ENCODE measurements around the gene KLHL2.
"Not testable (repeated sequence)": the region's sequence is repeated elsewhere in the genome, so short reads cannot be mapped to it uniquely, and the experiment has no call there.

The KLHL2 gene

DNA sequence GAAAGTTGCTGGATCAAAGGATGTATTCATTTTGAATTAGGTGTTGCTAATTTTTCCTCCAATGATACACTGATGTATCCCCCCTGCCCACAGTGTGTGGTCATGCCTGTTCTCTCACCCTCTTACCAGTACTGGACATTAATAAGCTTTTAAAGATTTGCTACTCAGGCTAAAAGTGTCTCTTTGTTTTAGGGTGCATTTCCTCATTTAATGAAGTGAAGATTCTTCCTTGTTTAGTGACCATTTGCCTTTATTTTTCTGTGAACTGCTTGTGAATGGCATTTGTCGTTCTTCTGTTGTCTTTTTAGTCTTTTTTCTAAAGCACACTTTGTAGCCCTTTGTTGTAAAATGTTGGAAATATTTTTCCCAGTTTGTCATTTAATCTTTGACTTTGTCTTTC is 125.1 kb downstream of the KLHL2 start:
- DNase-seq, result no peak

DNA sequence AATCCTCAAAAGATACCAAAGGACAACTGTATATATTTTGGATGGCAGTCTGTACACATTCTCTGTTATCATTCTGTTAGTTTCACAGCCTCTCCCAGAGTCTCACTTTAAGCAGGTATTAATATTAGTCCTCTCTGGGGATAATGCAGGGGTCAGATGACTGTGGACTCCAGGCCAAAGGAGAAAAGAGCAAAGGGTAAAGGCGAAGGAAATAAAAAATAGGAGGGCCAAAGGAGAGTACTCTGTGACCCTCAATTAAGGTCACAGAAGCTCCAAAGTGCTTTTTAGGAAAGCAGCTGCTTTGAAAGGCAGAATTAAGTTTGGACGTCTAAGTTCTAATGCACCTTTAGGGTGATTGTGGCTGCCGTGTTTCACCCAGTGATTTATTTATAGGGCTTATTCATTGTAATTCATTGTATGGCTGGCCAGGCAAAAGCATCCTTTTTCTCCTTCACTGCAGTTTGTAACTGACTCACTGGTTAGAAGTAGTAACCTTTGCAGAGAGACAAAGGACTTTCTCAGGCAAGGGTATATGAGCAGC is 127.9 kb downstream of the KLHL2 start:
- no peak for DNase-seq

DNA sequence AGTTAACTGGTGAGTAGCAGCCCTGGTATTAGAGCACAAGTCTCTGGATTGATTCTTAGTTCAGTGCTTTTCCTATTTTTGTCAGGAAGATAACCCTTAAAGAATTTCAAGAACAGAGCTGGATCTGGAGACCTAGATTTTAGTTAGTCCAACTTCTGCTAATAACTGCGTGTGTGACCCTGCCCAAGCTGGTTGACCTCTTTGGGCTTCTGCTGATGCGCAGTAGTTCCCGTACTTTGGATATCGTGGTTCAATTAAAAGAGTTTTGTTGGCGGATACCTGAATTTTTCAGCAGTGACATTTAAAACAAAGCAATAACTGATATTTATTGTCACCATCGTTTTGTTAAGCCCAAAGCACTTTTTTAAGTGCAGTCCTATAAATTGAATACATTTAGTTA is 129.4 kb downstream of the KLHL2 start:
- DNase-seq, result no peak

DNA sequence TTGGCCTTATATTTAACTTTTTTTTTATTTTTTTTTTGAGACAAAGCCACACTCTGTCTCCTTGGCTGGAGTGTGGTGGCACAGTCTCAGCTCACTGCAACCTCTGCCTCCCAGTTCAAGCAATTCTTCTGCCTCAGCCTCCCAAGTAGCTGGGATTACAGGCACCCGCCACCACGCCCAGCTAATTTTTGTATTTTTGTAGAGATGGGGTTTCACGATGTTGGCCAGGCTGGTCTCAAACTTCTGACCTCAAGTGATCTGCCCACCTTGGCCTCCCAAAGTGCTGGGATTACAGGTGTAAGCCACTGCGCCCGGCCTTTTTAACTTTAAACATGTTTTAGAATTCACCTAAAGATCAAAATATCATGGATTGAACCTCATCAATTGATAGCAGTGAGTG is 135.0 kb downstream of the KLHL2 start:
- DNase-seq, result not testable (repeated sequence)

DNA sequence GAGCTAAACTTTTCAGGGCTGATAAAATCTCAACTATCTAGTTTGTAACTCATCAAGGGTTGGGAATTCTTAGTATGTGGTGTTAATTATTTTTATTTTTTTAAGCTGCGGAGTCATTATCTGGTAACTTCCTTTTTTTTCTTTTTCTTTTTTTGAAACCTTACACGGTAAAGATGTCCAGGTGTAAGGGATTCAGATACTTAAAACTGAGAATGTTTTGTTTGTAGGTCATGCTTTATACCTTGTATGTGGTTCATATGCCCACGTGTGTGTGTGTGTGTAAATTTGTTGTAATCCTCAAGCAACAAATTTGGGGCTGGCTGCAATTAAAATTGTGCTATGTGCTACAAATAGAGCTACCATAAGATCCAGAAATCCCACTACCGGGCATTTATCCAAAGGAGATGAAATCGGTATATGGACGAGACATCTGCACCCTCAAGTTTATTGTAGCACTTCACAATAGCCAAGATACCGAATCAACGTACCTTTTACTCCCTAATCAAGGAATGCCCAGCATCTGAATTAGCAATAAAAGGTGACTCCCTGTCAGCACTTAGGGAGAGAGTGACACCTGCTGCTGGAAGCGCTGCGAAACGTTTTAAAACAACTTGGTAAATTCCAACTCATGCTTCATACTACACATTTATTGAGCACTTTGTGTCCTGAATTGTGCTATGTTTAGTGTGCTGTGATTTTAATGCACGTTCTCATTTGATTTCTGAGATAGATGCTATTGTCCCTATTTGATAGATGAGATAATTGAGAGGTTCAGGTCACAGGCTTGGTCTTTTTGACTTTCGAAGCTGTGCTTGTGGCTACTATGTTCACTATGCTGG is 136.2 kb downstream of the KLHL2 start:
- DNase-seq, result no peak

DNA sequence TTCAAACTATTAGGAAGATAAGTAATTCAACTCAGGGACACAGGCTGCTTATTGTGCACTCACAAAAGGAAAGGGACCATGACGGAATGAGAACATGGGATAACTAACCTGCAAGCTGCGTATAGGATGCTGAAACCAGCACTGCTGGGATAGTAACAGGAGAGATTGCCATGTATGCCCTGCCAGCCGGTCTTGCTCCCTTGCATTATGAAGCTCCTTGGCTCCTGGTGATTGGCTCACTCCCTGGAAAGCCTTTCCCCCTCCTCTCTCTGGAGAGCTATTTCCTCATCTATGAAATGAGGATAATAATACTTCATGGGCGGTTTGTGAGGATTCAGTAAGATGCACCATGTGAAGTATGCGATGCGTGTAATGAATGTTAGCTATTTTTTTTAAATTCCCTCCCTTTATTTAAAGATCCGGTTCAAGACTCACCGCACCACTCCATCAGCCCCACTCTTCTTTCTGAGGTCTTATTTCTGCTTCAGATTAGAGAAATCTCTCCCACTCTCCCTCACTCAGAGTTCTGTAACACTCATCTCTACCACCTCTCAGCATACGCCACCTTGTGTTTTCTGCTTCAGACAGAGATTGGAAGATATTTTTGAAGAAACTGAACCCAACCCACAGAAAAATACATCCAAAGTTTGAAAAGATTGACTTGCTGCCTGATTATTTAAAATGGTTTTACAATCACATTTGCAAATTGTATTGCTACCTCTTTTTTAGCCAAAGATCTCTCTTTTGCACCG is 138.5 kb downstream of the KLHL2 start:
- no peak for DNase-seq

DNA sequence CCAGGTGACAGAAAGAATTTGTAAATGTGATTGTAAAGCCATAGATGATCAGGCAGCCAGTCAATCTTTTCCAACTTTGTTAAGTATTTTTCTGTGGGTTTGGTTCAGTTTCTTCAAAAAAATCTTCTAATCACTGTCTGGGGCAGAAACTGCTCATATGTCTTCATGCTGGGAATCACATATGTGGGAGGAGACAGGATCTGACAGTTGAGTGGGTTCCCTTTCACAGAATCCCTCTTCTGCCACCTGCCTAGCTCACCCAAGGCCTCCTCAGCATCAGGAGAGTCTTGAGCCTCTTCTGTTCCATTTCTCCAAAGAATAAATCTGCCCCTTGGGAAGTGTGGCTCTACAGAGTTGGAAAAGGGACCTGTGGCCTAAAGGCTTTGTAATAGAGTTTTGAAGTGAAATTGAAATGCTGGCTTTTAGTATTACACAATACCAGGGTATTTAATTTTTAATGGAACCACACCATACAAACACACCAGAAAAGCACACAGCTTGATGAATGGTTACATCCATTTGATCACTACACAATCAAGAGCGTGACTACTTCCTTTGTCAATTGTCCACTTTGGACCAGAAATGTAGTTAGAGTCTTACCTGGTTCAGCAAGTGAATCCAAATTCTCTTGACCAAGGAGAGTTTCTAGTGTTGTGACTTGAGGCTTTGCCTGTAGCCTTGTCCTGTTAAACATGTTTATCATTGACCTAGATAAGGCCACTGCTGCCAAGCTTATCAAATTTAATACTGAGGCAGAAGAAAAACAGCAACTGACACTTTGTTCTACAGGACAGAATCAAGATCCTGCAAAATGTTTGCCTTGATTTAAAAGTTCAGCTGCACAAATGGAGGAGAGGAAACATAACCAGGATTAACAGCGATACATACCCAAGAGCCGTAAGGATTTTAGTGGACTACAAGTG is 140.5 kb downstream of the KLHL2 start:
- no peak for DNase-seq

DNA sequence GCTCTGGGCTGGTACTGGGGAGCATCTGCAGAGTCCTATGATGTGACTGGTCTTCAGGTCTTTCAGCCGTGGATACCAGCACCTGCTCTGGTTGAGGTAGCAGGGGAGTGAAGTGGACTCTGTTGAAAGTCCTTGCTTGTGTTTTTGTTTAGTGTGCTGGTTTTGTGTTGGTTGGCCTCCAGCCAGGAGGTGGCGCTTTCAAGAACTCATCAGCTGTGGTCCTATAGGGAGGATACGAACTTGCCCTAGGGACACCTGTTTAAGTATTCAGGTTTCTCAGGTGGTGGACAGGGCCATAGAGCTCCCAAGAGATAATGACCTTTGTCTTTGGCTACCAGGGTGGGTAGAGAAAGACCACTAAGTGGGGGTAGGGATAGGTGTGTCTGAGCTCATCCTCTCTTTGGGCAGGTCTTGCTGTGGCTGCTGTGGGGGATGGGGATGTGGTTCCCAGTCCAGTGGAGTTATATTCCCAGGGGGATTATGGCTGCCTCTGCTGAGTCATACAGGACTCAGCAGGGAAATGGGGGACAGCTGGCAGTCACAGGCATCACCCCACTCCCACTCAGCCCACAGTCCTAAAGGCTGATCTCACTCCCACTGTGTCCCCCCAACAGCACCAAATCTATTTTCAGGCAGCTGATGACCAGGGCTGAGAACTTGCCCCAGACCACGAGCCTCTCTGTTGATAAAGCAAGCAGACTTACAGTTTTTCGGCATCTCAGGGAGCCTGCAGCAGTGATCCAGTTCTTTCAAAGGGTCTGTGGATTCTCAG is 144.2 kb downstream of the KLHL2 start:
- no peak for DNase-seq

DNA sequence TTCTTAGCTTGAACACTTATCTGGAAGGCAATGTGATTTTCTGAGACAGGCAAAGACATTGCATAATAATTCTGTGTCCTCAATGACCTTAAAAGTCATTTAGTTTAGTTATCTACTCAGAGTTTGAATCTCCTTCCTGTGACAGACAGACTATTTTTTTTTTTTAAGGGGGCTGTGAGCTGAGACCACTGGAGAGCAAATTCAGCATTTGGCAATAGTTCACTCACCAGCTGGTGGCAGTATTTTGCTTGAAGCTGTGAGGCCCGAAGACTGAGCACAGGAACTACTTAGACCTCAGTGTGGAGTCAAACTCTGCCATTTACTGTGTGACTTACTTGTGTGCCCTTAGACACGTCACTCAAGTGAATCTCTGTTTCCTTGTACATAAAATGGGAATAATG is 148.5 kb downstream of the KLHL2 start:
- no peak for DNase-seq

DNA sequence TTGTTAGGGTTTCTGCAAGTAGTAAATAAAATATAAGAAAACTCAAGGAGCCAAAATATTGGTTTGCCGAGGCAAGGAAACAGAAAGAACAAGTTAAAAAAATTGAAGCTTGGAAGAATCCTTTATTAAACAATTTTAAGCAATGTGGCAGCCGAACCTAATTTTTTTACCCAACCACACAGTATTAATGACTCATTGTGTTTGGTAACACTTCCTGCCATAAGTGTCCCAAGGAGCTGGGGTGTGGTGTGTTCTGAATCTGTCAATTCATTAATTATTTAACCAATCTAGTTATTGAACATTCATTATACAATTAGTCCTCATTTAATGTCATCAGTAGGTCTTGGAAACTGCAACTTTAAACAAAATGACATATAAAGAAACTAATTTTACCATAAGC is 152.1 kb downstream of the KLHL2 start:
- no peak for DNase-seq

DNA sequence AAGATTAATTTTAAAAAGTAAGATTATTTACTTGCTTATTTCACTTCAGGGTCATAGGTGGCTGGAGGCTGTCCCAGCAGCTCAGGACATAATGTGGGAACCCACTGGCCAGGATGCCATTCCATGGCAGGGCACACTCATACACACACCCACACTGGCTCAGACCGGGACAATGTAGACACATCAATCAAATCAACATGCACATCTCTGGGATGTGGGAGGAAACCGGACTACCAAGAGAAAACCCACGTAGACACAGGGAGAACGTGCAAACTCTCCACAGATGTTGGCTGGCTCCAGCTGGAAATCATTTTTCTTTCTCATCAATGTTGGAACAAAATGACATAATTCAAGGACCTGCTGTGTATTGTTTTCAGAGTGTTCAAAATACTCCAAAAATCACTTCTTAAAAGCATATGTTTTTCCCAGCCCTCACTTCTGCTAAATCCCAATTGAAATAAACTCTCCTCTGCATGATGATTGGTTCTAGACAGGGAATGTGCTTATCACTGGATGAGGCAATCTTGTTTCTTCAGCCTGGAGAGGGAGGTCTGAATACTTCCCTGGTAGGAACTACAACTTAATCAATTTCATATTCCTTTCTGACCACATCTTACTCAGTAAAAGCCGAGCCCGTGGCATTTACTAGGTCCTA is 152.8 kb downstream of the KLHL2 start:
- no peak for DNase-seq

DNA sequence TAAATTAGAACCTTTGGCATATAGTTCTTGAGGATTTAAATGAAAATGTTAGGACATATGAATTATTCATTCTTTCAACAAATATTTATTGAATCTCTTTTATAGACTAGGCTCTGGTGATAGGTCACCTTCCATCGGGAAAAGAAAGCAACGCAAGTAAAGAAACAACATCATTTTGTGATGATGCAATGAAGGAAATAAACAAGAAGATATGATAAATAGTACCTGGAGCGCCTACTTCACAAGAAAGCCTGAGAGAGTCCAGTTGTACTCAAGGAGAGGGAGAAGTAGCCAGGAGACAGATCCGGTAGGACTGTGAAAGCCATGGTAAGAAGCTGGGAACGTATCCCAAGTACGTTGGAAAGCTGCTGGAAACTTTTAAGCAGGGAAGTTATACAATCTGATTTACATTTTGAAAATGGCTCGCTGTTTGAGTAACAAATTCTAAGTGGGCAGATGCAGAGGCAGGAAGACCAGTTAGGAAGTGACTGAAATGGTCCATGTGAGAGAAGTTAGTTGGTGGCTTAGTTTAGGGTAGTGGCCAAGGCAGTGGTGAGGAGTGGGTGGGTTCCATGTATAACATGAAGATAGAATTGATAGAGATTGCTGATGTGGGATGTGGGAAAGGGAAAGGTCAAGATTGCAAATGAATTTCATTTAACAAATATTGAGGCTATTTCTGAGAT is 153.8 kb downstream of the KLHL2 start:
- no peak for DNase-seq

DNA sequence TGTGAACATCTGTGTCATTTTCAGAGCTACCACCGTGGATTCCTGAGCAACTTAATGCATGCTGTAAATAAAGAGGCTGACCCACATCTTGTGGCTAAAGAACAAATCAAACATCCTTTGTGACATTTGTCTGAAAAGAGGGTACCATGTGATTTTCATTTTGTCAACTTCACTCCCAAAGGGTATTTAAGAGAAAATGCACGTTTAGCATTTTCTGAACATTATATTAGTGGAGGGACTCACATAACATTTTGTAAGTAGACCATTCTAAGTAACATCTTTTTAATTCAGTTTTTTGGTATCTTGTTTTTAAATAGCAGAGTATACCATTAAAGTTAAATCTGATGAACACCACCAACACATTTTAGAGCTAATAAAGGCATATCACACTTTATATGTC is 154.4 kb downstream of the KLHL2 start:
- DNase-seq, result no peak

DNA sequence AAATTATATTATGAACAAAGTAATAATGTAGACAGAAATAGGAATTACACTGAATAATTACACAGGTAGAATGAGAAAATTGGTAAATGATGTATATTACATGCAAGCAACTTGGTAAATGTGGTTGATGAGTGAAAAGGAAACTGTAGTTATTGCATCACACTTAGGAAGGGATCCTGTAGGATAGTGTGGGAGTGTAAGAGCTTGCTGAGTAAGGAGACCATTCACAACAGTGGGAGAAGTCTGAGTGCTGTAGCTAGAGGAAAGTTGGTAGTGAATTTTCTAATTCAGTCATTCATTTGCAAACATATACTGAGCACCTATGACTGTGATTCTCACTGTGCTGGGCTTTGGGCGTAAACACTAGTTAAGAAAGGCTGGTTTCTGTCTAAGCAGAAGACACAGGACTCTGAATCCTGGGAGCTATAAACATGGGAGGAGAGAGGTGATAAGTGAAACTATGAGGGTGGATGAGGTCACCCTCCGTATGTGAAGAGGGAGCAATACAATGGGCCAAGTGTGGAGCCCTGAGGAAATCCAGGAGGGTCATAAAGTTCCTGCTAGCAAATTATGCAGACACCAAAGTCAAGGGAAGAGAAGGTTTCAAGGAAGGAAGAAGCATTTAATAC is 157.2 kb downstream of the KLHL2 start:
- no peak for DNase-seq

DNA sequence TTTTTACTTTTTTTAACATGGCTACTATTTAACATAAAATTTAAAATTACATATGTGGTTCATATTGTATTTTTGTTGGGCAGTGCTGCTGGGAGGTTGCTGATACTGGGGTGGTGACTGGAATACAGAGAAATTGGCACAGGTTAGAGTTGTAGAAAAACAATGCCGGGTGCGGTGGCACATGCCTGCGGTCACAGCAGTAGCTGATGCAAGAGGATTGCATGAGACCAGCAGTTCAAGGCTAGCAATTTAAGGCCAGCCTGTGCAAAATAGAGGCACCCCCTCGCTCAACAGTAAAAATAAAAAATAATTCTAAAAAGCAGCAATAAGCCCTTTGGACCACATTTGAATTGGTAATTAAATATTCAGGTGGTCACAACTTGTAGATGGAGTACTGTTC is 159.7 kb downstream of the KLHL2 start:
- no peak for DNase-seq

DNA sequence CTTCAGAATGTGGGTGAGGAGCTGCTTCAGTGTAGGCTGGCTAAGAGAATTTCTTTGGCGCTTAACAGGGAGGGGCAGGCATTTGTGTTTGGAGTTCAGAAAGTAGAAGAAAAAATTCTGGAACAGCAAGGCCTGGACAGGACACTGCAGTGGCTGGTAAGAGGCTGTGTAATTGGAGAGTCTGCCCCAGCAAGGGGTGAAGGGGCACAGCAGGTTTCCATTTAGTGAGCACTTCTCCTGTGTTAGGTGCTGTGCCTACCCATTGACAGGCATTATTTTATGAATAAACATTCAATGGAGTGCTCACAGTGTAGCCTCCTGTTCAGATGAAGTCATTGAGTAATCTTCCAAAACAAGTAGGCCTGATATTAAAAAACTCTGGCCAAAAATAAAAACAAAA is 160.8 kb downstream of the KLHL2 start:
- DNase-seq, result no peak

DNA sequence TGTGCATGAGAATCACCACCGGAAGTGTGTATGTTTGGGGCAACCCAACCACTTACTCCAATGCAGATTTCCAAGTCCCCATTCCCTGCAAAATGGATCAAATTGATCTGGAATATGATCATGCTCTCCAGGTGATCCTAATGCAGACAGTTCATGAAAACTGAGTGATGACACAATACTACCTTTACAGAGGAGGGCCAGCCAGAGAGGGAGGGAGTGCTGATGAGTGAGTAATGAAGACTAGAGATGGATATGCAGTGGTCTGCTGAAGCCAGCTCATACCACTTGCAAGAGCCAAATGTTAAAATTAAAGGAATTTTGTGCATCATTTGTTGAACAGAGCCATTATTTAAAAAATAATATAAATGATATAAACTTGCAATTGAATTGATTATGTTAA is 161.2 kb downstream of the KLHL2 start:
- no peak for DNase-seq

DNA sequence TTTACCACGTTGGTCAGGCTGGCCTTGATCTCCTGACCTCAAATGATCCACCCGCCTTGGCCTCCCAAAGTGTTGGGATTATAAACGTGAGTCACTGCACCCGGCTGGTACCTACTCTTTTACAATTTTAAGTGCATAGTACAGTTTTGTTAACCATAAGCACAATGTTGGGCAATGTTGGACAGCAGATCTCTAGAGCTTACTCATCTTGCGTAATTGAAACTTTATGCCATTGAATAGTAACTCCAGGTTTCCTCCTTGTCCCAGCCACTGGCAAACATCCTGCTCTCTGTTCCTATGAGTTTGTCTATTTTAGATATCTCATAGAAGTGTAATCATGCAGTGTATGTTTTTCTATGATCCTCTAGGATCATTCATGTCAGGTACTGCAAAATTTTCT is 162.2 kb downstream of the KLHL2 start:
- no peak for DNase-seq

DNA sequence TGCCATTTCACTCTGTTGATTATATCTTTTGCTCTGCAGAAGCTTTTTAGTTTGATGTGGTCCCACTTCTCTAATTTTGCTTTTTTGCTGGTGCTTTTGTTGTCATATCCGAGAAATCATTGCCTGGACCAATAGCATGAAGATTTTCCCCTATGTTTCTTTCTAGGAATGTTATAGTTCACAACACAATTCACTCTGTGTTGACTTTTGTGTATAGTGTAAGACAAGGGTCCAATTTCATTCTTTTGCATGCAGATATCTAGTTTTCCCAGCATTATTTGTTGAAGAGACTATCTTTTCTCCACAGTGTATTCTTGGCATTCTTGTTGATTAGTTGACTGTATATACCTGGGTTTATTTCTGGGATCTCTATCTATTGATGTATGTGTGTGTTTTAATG is 163.2 kb downstream of the KLHL2 start:
- no peak for DNase-seq
